Heart left ventricle (tissue), 16 donors: ENCODE data around the gene XRN2. TPM values are rescaled to one million over a fixed set of nuclear protein-coding genes. Genes with fewer than 3 reads are reported as not detected.

ENCODE experiments used
- ATAC-seq, 4 donors: fragments of 200-7000 bp; cut with Tn5 transposase; one replicate each; pipeline ENCODE4 v1.9.1; 2020 to 2022; ENCODE audit warnings: moderate library complexity in 4 of 4, mild to moderate bottlenecking in 3 of 4, moderate number of reproducible peaks in 1 of 4
- DNase-seq, 5 donors: peaks; one replicate each; pipeline ENCODE4 v3.0.0-alpha.2; 2020
- H3K27ac ChIP-seq, 12 donors: fragments of 200-600 bp; sonication (generic) in 4 of 12; one replicate each; pipeline versions ENCODE4 v1.5.0 to v1.8.0; 2016 to 2022; ENCODE audit warnings: mild to moderate bottlenecking in 2 of 12
- H3K27me3 ChIP-seq, 9 donors: fragments of 200-600 bp; sonication (generic) in 2 of 9; one replicate each; pipeline versions ENCODE4 v1.5.1 to v1.8.0; 2016 to 2022; ENCODE audit warnings: mild to moderate bottlenecking in 3 of 9
- H3K36me3 ChIP-seq, 9 donors: fragments of 200-600 bp; sonication (generic) in 2 of 9; one replicate each; pipeline versions ENCODE4 v1.5.0 to v1.8.0; 2018 to 2022; ENCODE audit warnings: mild to moderate bottlenecking in 2 of 9
- H3K4me1 ChIP-seq, 12 donors: fragments of 200-600 bp; sonication (generic) in 4 of 12; one replicate each; pipeline versions ENCODE4 v1.5.0 to v1.8.0; 2016 to 2022; ENCODE audit warnings: mild to moderate bottlenecking in 3 of 12
- H3K4me3 ChIP-seq, 12 donors: fragments of 200-600 bp; sonication (generic) in 4 of 12; one replicate each; pipeline versions ENCODE4 v1.5.0 to v1.8.0; 2017 to 2022; ENCODE audit warnings: mild to moderate bottlenecking in 9 of 12, moderate library complexity in 4 of 12
- H3K9me3 ChIP-seq, 12 donors: fragments of 200-600 bp; sonication (generic) in 4 of 12; one replicate each; pipeline versions ENCODE4 v1.5.0 to v1.8.0; 2016 to 2022; ENCODE audit warnings: mild to moderate bottlenecking in 1 of 12
- CTCF ChIP-seq, 12 donors: fragments of 200-600 bp; sonication (generic) in 4 of 12; IDR thresholded peaks; one replicate each; pipeline versions ENCODE4 v1.5.0 to v1.8.0; 2018 to 2022; ENCODE audit warnings: antibody characterized with exemption in 12 of 12, mild to moderate bottlenecking in 5 of 12
- POLR2A ChIP-seq, 2 donors: fragments of 450-650 bp; IDR thresholded peaks; one replicate each; pipeline ENCODE4 v1.6.1; 2017; ENCODE audit warnings: antibody characterized with exemption in 2 of 2, mild to moderate bottlenecking in 2 of 2, moderate library complexity in 2 of 2
- WGBS, 4 donors: extraction: QIAGEN DNeasy Blood & Tissue Kit in 2 of 4; methylation state at CpG; one replicate each; pipeline versions ENCODE4 v1.1.5 to v1.1.7; 2013 to 2018; 5-methylcytosine and 5-hydroxymethylcytosine counted together
- intact Hi-C, 10 donors: fragments of 100-400 bp; cut with DNase I; formaldehyde crosslinking; loops; one replicate each; pipeline versions ENCODE4 v1.11.1 to v1.14.2; 2022
- polyA plus RNA-seq, 2 donors: library from polyadenylated mRNA; stranded (reverse); fragments of 200-250 nt; gene quantifications; one replicate each; pipeline ENCODE4 v1.2.3, GENCODE V29; 2013
- total RNA-seq, 9 donors: library from RNA; depleted of rRNA in 2 of 9; stranded (reverse); fragments of >200 nt in 2 of 9; fragmentation: NEBNext Ultra II Directional in 3 of 9; extraction: Animal tissue kit (Norgen Biotek cat#: 25700) in 3 of 9; gene quantifications; one replicate each; pipeline versions ENCODE4 v1.1.0 to v1.2.4, GENCODE V29; 2016 to 2023
- donor health status: ischemic (EF 13 %, LVEDD 7.1; RV severe dilation, severe dysfunction).
- donor health status: healthy with polysubstance abuse.
- donor health status: DM: no; HTN: yes; CAD: no.
- donor health status: DM: no; HTN: no; CAD: no.
- donor health status: ischemic (EF 25% LVEDD 6.9; RV normal size, moderate dysfunction).
- donor health status: ischemic (EF 25% LVEDD 5.7; RV mildly dilated, moderate dysfunction).
- donor health status: healthy.
- donor health status: DM: yes; HTN: yes; CAD: no.
- donor health status: ischemic (EF 35%, LVEDD 5.7; RV mildly dilated, moderate dysfunction).
- donor health status: nonischemic (EF 11% LVEDD 7.7; RV severe dilation, severe dysfunction).
- donor health status: DM: yes; HTN: yes; CAD: no.
- donor health status: PGD.
- donor health status: ischemic (EF 29% LVEDD 5.4; RV normal size, mild dysfunction).
- donor health status: nonischemic (EF 23%, LVEDD 6.1; RV moderate dilation, normal function).

XRN2 gene
- total and polyA plus RNA-seq, 11 donors: 6.2 to 48.3 (median 33.2) TPM

- TF ChIP-seq CTCF (IDR thresholded peaks at IDR 0.05): no peak
- no peak for TF ChIP-seq POLR2A (IDR thresholded peaks at IDR 0.05)
- intact Hi-C loops: no loop called here
- Histone ChIP-seq H3K27ac (no peak overlapping the region), H3K27me3 (no peaks in the 10 kb centered on the region), H3K4me1 (no peaks in the 10 kb centered on the region), H3K9me3 (no peaks in the 10 kb centered on the region), H3K4me3 (no peak overlapping the region), H3K36me3 (peaks cover 0 to 99% (median 82%) of the 10 kb centered on the region in 9 donors)
- WGBS, 4 donors: 77 to 84% (median 82%) methylated on average over 4 of the region's 4 CpGs
- DNase-seq (no peak), ATAC-seq (no peak)
These were observed 39.7 kb downstream of the XRN2 start for GRCh38 chr20:21342656-21343345.

- Histone ChIP-seq H3K36me3 (peaks cover 0 to 99% (median 87%) of the 10 kb centered on the region in 9 donors), H3K27me3 (no peaks in the 10 kb centered on the region), H3K4me3 (no peak overlapping the region), H3K4me1 (no peaks in the 10 kb centered on the region), H3K9me3 (no peaks in the 10 kb centered on the region), H3K27ac (no peak overlapping the region)
- DNase-seq (no peak), ATAC-seq (no peak)
- intact Hi-C loops: no loop called here
- TF ChIP-seq POLR2A (IDR thresholded peaks at IDR 0.05): no peak
- no peak for TF ChIP-seq CTCF (IDR thresholded peaks at IDR 0.05)
- 88 to 90% (median 89%) methylated on average over 5 of the region's 5 CpGs for WGBS, 4 donors
These were observed 41.2 kb downstream of the XRN2 start for GRCh38 chr20:21344206-21344900.

GRCh38 chr20:21344961-21345360, 41.8 kb downstream of the XRN2 start:
- DNase-seq (no peak), ATAC-seq (no peak)
- no peak for TF ChIP-seq POLR2A (IDR thresholded peaks at IDR 0.05)
- no peak for TF ChIP-seq CTCF (IDR thresholded peaks at IDR 0.05)
- H3K27me3 ChIP-seq: no peaks in the 10 kb centered on the region
- peaks cover 0 to 99% (median 87%) of the 10 kb centered on the region in 9 donors for H3K36me3 ChIP-seq
- no peaks in the 10 kb centered on the region for H3K9me3 ChIP-seq
- H3K4me3 ChIP-seq: no peak overlapping the region
- 76 to 93% (median 85%) methylated on average over 1 of the region's 1 CpG for WGBS, 4 donors
- no peaks in the 10 kb centered on the region for H3K4me1 ChIP-seq
- H3K27ac ChIP-seq: no peak overlapping the region
- intact Hi-C loops: no loop called here

GRCh38 chr20:21352703-21353102, 49.6 kb downstream of the XRN2 start:
- no peak overlapping the region for H3K4me3 ChIP-seq
- H3K27ac ChIP-seq: no peak overlapping the region
- TF ChIP-seq CTCF (IDR thresholded peaks at IDR 0.05): no peak
- TF ChIP-seq POLR2A (IDR thresholded peaks at IDR 0.05): no peak
- no peaks in the 10 kb centered on the region for H3K9me3 ChIP-seq
- H3K27me3 ChIP-seq: no peaks in the 10 kb centered on the region
- ATAC-seq (no peak), DNase-seq (no peak)
- H3K36me3 ChIP-seq: peaks cover 0 to 92% (median 86%) of the 10 kb centered on the region in 9 donors
- intact Hi-C loops: no loop called here
- H3K4me1 ChIP-seq: no peaks in the 10 kb centered on the region
